Kidney epithelial cell (primary cell): ENCODE data around the gene NUP188. TPM values are rescaled to one million over a fixed set of nuclear protein-coding genes. Genes with fewer than 3 reads are reported as not detected.

ENCODE experiments used
- DNase-seq: peaks from one replicate; pipeline ENCODE4 v3.0.0-alpha.2; 2010; ENCODE audit warnings: low read depth
- H3K27me3 ChIP-seq: 2 replicates; pipeline ENCODE4 v1.6.0; 2011; ENCODE audit warnings: low read length; ENCODE audit not compliant: control insufficient read depth, insufficient read depth
- H3K36me3 ChIP-seq: 2 replicates; pipeline ENCODE4 v1.5.1; 2011; ENCODE audit warnings: low read length; ENCODE audit not compliant: control insufficient read depth, insufficient read depth
- H3K4me3 ChIP-seq: 2 replicates; pipeline ENCODE4 v1.5.1; 2011; ENCODE audit warnings: low read depth, mild to moderate bottlenecking, control low read depth, low read length
- total RNA-seq: library from RNA; depleted of rRNA; stranded (reverse); fragments of >200 nt; gene quantifications from 2 replicates; pipeline ENCODE4 v1.2.3, GENCODE V29; 2015
- TF ChIP-seq, protein P1 (sequence below): IDR thresholded peaks from 2 replicates; pipeline ENCODE4 v1.5.1; 2011; ENCODE audit warnings: mild to moderate bottlenecking, moderate library complexity, low read length, control low read depth, inconsistent platforms; ENCODE audit not compliant: insufficient read depth, poor library complexity, severe bottlenecking

Gene NUP188
- total RNA-seq, 1 donor from 2014 or later: 35.5 TPM

DNA sequence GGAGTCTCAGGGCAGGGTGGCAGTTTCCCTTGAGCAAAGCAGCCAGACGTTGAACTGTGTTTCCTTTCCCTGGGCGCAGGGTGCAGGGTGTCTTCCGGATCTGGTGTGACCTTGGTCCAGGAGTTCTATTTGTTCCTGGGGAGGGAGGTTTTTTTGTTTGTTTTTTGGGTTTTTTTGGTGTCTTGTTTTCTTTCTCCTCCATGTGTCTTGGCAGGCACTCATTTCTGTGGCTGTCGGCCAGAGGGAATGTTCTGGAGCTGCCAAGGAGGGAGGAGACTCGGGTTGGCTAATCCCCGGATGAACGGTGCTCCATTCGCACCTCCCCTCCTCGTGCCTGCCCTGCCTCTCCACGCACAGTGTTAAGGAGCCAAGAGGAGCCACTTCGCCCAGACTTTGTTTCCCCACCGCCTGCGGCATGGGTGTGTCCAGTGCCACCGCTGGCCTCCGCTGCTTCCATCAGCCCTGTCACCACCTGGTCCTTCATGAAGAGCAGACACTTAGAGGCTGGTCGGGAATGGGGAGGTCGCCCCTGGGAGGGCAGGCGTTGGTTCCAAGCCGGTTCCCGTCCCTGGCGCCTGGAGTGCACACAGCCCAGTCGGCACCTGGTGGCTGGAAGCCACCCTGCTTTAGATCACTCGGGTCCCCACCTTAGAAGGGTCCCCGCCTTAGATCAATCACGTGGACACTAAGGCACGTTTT, 30.2 kb upstream of the NUP188 start:
- TF ChIP-seq, protein P1, sequence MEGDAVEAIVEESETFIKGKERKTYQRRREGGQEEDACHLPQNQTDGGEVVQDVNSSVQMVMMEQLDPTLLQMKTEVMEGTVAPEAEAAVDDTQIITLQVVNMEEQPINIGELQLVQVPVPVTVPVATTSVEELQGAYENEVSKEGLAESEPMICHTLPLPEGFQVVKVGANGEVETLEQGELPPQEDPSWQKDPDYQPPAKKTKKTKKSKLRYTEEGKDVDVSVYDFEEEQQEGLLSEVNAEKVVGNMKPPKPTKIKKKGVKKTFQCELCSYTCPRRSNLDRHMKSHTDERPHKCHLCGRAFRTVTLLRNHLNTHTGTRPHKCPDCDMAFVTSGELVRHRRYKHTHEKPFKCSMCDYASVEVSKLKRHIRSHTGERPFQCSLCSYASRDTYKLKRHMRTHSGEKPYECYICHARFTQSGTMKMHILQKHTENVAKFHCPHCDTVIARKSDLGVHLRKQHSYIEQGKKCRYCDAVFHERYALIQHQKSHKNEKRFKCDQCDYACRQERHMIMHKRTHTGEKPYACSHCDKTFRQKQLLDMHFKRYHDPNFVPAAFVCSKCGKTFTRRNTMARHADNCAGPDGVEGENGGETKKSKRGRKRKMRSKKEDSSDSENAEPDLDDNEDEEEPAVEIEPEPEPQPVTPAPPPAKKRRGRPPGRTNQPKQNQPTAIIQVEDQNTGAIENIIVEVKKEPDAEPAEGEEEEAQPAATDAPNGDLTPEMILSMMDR: no peak
- Histone ChIP-seq H3K4me3 (no peak overlapping the region), H3K27me3 (no peaks in the 10 kb centered on the region), H3K36me3 (peaks cover 3% of the 10 kb centered on the region)
- DNase-seq: no peak

DNA sequence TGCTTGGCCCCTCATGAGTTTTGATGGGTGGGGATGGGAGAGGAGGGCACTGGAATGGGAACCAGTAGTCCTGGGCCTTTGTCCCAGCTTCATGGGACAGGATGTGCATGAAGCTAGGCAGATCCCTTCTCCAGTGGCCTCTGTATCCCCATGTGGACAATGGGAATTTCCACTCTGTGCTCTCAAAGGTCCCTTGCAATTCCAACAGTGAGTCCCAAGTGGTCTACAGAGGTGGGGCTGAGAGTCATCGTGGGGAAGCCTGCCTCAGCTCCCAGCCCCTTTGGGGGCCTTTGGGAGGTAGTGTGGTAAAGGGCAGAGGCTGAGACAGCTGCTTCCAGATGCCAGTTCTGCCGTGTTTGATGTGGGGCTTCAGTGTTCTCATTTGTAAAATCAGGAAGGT, 28.6 kb upstream of the NUP188 start:
- Histone ChIP-seq H3K27me3 (no peaks in the 10 kb centered on the region), H3K36me3 (peaks cover 3% of the 10 kb centered on the region), H3K4me3 (no peak overlapping the region)
- TF ChIP-seq, protein P1: no peak
- no peak for DNase-seq

DNA sequence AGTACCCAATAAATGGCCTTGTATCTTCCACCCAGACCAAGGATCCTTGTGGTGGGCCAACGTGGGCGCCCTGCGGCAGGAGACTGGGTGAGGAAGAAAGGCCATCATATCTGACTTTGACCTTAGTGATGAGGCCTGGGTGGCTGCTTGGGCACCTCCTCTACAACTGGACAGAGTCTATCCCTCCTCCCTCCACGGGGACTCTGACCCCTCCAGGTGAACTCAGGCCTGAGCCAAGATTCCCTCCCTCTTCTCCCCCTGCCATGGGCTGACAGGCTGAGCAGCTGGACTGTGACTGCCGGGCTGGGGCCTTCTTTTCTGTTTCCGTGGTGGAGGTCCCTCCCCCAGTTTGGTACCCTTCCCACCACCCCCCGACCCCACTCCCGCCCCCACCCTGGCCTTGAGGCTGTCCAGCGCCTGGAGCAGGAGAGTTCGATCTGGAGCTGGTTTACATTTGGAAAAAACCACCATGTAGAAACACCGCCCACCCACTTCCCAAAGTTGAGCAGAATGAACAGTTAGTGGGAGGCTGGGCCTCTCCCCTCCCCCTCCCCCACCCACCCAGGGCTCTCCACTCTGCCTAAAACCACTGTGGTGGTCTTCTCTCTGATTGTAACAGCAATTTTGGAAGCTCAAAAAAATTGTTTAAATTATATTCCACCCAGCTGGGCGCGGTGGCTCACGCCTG, 28.0 kb upstream of the NUP188 start:
- Histone ChIP-seq H3K4me3 (no peak overlapping the region), H3K36me3 (peaks cover 1% of the 10 kb centered on the region), H3K27me3 (no peaks in the 10 kb centered on the region)
- no peak for DNase-seq
- TF ChIP-seq, protein P1: no peak

DNA sequence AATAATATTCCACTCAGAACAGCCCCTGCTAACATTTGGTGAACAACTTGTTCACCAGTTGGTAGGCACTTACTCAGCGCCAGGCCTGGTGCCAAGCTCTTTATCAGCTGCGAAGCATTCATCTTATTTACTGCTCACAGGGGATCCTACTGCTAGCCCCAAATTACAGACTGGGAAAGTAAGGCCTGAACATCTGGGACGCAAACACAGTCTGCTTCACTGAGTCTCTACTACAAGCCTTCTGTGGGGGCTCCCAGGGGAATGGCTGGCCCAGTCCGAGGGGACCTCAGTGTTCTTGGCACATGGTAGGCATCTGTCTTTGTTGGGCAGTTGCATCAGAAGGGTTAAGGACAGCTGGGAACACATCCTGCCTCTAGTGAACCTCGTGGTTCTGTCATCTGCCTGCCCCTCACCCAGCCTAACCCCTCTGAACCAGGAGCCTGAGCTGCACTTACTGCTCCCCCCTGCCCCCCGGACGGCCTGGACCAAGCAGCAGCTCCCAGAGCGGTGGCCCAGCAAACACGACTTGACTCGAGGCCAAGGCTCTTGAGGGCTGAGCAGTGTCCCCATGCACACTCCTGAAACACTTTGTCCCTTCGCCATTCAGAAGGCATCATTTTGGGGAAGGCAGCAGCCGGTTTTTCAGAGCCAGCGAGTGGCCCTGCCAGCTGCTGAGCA, 27.0 kb upstream of the NUP188 start, which contains the start of gene PHYHD1:
Gene PHYHD1, plus strand, starts transcription at position 602 of the 678 bp plus-strand sequence. CDS start 1,342 bp downstream, outside the sequence.
- Histone ChIP-seq H3K4me3 (peak within 1 kb of the TSS; percentile 49), H3K36me3 (peaks cover 1% of the 10 kb centered on the region), H3K27me3 (no peaks in the 10 kb centered on the region)
- no peak for DNase-seq
- TF ChIP-seq, protein P1: no peak

DNA sequence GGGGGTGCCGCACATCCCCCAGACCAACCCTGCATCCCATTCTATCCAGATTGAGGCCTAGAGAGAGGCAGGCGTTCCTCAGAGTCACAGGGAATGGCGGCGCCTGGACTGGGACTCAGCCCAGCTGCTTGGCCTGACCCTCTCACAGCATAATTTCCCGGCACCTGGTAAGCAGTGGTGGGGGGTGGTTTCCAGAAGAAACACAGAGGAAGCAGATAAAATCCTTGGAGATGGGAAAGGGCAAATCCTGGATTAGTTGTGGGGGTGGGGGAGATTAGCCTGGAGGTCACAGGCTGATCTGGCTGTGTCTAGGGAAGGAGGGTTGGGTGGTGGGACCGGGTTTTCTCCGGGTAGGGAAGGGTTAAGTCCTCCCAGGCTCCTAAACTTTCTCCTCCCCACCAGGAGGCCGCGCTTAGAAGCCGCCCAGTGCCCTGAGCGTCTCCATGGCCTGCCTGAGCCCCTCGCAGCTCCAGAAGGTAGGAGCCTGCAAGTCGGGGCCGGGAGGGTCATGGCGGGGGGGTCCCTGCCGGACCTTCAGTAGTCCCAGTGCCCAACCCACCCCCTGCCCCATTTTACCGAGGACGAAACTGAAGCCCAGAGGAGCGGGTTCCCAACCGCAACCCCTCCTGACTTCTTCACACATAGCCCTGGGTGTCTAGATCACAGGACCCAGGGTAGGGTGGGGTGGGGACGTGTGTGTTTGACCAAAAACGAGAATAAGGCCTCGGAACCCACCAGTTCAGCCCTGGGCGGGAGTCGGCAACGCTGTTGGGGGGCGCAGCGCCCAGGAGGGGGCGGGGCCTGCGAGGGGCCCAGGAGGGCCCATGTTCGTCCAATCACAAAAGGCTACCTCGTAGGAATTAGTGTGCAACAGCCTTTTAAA, 25.4 kb upstream of the NUP188 start:
- DNase-seq: no peak
- H3K36me3 ChIP-seq: peaks cover 1% of the 10 kb centered on the region
- no peaks in the 10 kb centered on the region for H3K27me3 ChIP-seq
- H3K4me3 ChIP-seq: peak overlapping the region; percentile 49
- TF ChIP-seq, protein P1: no peak
